Upper lobe of right lung (tissue), 1 donor: ENCODE measurements around the gene KRR1. TPM values are rescaled to one million over a fixed set of nuclear protein-coding genes. Genes with fewer than 3 reads are reported as not detected.

Experiments used
- ATAC-seq: fragments of 200-7000 bp; cut with Tn5 transposase; one replicate; pipeline ENCODE4 v1.9.1; 2020; ENCODE audit warnings: mild to moderate bottlenecking, moderate library complexity
- DNase-seq: peaks from one replicate; pipeline ENCODE4 v3.0.0-alpha.2; 2020
- H3K27ac ChIP-seq: fragments of 200-600 bp; one replicate; pipeline ENCODE4 v1.8.0; 2022
- H3K27me3 ChIP-seq: fragments of 200-600 bp; one replicate; pipeline ENCODE4 v1.8.0; 2022; ENCODE audit warnings: mild to moderate bottlenecking
- H3K36me3 ChIP-seq: fragments of 200-600 bp; one replicate; pipeline ENCODE4 v1.8.0; 2022
- H3K4me1 ChIP-seq: fragments of 200-600 bp; one replicate; pipeline ENCODE4 v1.8.0; 2022
- H3K4me3 ChIP-seq: fragments of 200-600 bp; one replicate; pipeline ENCODE4 v1.8.0; 2022; ENCODE audit warnings: mild to moderate bottlenecking
- H3K9me3 ChIP-seq: fragments of 200-600 bp; one replicate; pipeline ENCODE4 v1.8.0; 2022
- intact Hi-C: fragments of 100-400 bp; cut with DNase I; formaldehyde crosslinking; loops from one replicate; pipeline ENCODE4 v1.11.0; 2022
- long read RNA-seq: library from polyadenylated mRNA; unstranded; transcript quantifications from one replicate; pipeline ENCODE4 v2.0.0, GENCODE V29; 2021
- total RNA-seq: library from RNA; stranded (reverse); fragmentation: NEBNext Ultra II Directional; extraction: Animal tissue kit (Norgen Biotek cat#: 25700); gene quantifications from one replicate; pipeline ENCODE4 v1.2.1, GENCODE V29; 2021
- TF ChIP-seq, protein P1 (sequence below): fragments of 200-600 bp; IDR thresholded peaks from one replicate; pipeline ENCODE4 v1.8.0; 2022; ENCODE audit warnings: antibody characterized with exemption
- donor health status: DM: no; HTN: yes; CAD: no; lungs with severe emphysema.

Gene KRR1
- 45.3 TPM for total RNA-seq
- long read RNA-seq, full-length matches to known transcripts, result 21 of 25 reads
- long read RNA-seq, partial matches to known transcripts, result 1 of 25 reads
- long read RNA-seq, other reads (novel, unspliced or antisense), result 3 of 25 reads

DNA sequence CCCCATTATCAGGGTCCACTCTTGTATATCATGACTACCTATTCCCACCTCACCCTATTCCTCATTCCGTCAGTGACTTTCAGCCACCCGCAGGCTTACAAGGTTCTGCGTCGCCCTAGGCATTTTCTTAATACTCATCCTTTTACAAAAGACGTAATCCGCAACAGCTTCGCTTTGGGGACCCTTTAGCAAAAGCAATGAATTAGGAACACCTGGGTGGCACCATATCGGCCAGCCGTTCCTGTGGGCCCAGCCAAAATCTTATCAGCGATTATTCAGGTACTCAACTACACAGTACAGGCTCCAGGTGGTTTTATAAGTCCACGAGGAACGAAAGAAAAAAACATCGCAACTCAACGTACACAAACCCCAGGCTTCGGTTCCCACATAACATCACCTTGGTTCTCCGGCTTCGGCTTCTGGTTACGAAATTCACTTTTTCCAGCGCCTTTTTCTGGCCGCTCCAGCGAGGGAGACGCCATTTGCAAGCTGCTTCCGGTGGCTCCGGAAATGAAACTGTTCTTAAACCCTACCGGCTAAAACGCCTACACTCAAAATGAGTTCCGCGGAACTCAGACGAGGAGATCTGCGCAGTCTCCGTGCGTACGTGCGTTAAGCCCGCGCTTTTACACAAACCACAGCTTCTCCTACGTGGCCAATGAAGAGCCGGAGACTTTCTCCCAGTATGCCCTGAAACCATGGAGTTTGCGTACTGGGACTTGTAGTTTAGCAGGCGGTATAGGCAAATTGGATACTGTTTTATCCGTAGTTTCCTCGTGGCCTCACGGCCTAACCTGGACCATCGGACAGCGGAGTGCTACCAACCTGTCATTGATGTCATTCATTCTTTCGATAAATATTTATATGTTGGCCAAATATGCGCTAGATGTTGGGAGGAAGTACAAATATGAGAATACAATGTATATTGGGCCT is at the start of gene KRR1:
KRR1 (minus strand) TSS at position 494 of the 933 bp plus-strand sequence; CDS start at position 482, 12 bp downstream.
- Histone ChIP-seq H3K4me1 (peaks cover 14% of the 10 kb centered on the region), H3K4me3 (peak within 1 kb of the TSS; percentile 79), H3K27ac (peak within 1 kb of the TSS; percentile 80), H3K36me3 (peaks cover 20% of the 10 kb centered on the region), H3K9me3 (no peaks in the 10 kb centered on the region), H3K27me3 (no peaks in the 10 kb centered on the region)
- DNase-seq (peak; percentile 93), ATAC-seq (peak; percentile 100)
- TF ChIP-seq, protein P1, sequence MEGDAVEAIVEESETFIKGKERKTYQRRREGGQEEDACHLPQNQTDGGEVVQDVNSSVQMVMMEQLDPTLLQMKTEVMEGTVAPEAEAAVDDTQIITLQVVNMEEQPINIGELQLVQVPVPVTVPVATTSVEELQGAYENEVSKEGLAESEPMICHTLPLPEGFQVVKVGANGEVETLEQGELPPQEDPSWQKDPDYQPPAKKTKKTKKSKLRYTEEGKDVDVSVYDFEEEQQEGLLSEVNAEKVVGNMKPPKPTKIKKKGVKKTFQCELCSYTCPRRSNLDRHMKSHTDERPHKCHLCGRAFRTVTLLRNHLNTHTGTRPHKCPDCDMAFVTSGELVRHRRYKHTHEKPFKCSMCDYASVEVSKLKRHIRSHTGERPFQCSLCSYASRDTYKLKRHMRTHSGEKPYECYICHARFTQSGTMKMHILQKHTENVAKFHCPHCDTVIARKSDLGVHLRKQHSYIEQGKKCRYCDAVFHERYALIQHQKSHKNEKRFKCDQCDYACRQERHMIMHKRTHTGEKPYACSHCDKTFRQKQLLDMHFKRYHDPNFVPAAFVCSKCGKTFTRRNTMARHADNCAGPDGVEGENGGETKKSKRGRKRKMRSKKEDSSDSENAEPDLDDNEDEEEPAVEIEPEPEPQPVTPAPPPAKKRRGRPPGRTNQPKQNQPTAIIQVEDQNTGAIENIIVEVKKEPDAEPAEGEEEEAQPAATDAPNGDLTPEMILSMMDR, result no peak
- intact Hi-C loops, result no loop called here

GRCh38 chr12:75560167-75560566 is 48.8 kb upstream of the KRR1 start:
- Histone ChIP-seq H3K27ac (no peak overlapping the region), H3K4me1 (no peaks in the 10 kb centered on the region), H3K36me3 (no peaks in the 10 kb centered on the region), H3K9me3 (no peaks in the 10 kb centered on the region), H3K27me3 (no peaks in the 10 kb centered on the region), H3K4me3 (no peak overlapping the region)
- ATAC-seq (peak; percentile 77), DNase-seq (no peak)
- intact Hi-C loops, result no loop called here
- TF ChIP-seq, protein P1, result peak; percentile 33

GRCh38 chr12:75558287-75558686 is 46.9 kb upstream of the KRR1 start:
- H3K36me3 ChIP-seq, result no peaks in the 10 kb centered on the region
- no peak overlapping the region for H3K4me3 ChIP-seq
- DNase-seq (no peak), ATAC-seq (no peak)
- TF ChIP-seq, protein P1, result no peak
- no peaks in the 10 kb centered on the region for H3K27me3 ChIP-seq
- no peak overlapping the region for H3K27ac ChIP-seq
- intact Hi-C loops, result no loop called here
- peaks cover 8% of the 10 kb centered on the region for H3K4me1 ChIP-seq
- H3K9me3 ChIP-seq, result no peaks in the 10 kb centered on the region

DNA sequence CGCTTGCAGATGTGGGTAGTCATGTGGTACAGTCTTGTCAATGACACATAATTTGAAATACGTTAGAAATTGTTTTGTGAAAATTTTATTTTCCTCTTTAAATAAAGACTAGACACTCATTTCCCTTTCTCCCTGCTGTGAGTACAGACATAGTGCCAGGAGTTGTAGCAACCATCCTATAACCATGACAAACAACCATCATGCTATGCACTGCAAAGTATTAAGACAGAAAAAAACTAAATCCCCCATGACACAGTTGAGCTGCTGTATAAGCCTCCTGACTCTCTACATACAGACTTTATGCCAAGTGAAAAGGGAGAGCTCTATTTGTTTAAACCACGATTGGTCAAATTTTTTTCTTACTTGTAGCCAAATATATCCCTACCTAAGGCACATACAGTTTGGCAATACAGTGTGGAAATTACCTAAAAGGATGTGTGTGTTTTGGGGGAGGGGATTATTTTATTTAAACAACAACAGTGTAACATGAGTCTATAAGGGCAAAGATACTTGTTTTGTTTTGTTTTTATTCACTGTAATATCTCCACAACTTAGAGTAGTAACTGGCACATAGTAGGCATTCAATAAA is 45.0 kb upstream of the KRR1 start:
- Histone ChIP-seq H3K27ac (no peak overlapping the region), H3K9me3 (no peaks in the 10 kb centered on the region), H3K4me3 (no peak overlapping the region), H3K36me3 (no peaks in the 10 kb centered on the region), H3K27me3 (no peaks in the 10 kb centered on the region), H3K4me1 (peaks cover 8% of the 10 kb centered on the region)
- ATAC-seq (no peak), DNase-seq (no peak)
- intact Hi-C loops, result no loop called here
- TF ChIP-seq, protein P1, result no peak

- TF ChIP-seq, protein P1, result no peak
- Histone ChIP-seq H3K27me3 (no peaks in the 10 kb centered on the region), H3K9me3 (no peaks in the 10 kb centered on the region), H3K27ac (no peak overlapping the region), H3K4me1 (peaks cover 15% of the 10 kb centered on the region), H3K4me3 (no peak overlapping the region), H3K36me3 (no peaks in the 10 kb centered on the region)
- intact Hi-C loops, result no loop called here
- ATAC-seq (no peak), DNase-seq (no peak)
Observed at GRCh38 chr12:75554556-75554880, 43.1 kb upstream of the KRR1 start.
